ENCODE measurements around the gene ETV7.

- no peak for TF ChIP-seq YY1 (IDR thresholded peaks at IDR 0.05; ENCODE audit: insufficient read depth, insufficient read length)
- no peak for TF ChIP-seq SUZ12 (IDR thresholded peaks at IDR 0.05; ENCODE audit: extremely low read depth, insufficient read depth, insufficient read length)
- TF ChIP-seq ZNF274 (IDR thresholded peaks at IDR 0.05; ENCODE audit: low read depth, low read length), result no peak
Observed at GRCh38 chr6:36404164-36404563, 16.7 kb upstream of the ETV7 start.
